ENCODE measurements around the gene UIMC1.

Gene UIMC1

GRCh38 chr5:176994460-176995121 lies 12.0 kb downstream of the UIMC1 start:
- TF ChIP-seq GATA3 (IDR thresholded peaks at IDR 0.05; ENCODE audit: low read depth, low read length) = no peak
- TF ChIP-seq GATA2 (IDR thresholded peaks at IDR 0.05; ENCODE audit: low read depth, low read length) = no peak

- TF ChIP-seq GATA2 (IDR thresholded peaks at IDR 0.05; ENCODE audit: low read depth, low read length) (no peak), GATA3 (IDR thresholded peaks at IDR 0.05; ENCODE audit: low read depth, low read length) (no peak)
Measured at GRCh38 chr5:176987583-176987982, 19.0 kb downstream of the UIMC1 start.

GRCh38 chr5:176986280-176986679 lies 20.3 kb downstream of the UIMC1 start:
- no peak for TF ChIP-seq GATA3 (IDR thresholded peaks at IDR 0.05; ENCODE audit: low read depth, low read length)
- no peak for TF ChIP-seq GATA2 (IDR thresholded peaks at IDR 0.05; ENCODE audit: low read depth, low read length)

GRCh38 chr5:176985516-176985915 lies 21.1 kb downstream of the UIMC1 start:
- TF ChIP-seq GATA3 (IDR thresholded peaks at IDR 0.05; ENCODE audit: low read depth, low read length) (no peak), GATA2 (IDR thresholded peaks at IDR 0.05; ENCODE audit: low read depth, low read length) (no peak)

- TF ChIP-seq GATA2 (IDR thresholded peaks at IDR 0.05; ENCODE audit: low read depth, low read length) = no peak
- no peak for TF ChIP-seq GATA3 (IDR thresholded peaks at IDR 0.05; ENCODE audit: low read depth, low read length)
Measured at GRCh38 chr5:176980818-176981217, 25.8 kb downstream of the UIMC1 start.

GRCh38 chr5:176979669-176980068 lies 26.9 kb downstream of the UIMC1 start:
- TF ChIP-seq GATA2 (IDR thresholded peaks at IDR 0.05; ENCODE audit: low read depth, low read length) (no peak), GATA3 (IDR thresholded peaks at IDR 0.05; ENCODE audit: low read depth, low read length) (no peak)

GRCh38 chr5:176965633-176966032 lies 40.9 kb downstream of the UIMC1 start:
- TF ChIP-seq GATA2 (IDR thresholded peaks at IDR 0.05; ENCODE audit: low read depth, low read length) (no peak), GATA3 (IDR thresholded peaks at IDR 0.05; ENCODE audit: low read depth, low read length) (no peak)

- TF ChIP-seq GATA2 (IDR thresholded peaks at IDR 0.05; ENCODE audit: low read depth, low read length) (no peak), GATA3 (IDR thresholded peaks at IDR 0.05; ENCODE audit: low read depth, low read length) (no peak)
Measured at GRCh38 chr5:176959051-176959450, 47.5 kb downstream of the UIMC1 start.

- no peak for TF ChIP-seq GATA3 (IDR thresholded peaks at IDR 0.05; ENCODE audit: low read depth, low read length)
- TF ChIP-seq GATA2 (IDR thresholded peaks at IDR 0.05; ENCODE audit: low read depth, low read length) = no peak
Measured at GRCh38 chr5:176956756-176957155, 49.8 kb downstream of the UIMC1 start.

GRCh38 chr5:176955895-176956294 lies 50.7 kb downstream of the UIMC1 start:
- TF ChIP-seq GATA2 (IDR thresholded peaks at IDR 0.05; ENCODE audit: low read depth, low read length) (no peak), GATA3 (IDR thresholded peaks at IDR 0.05; ENCODE audit: low read depth, low read length) (no peak)

- TF ChIP-seq GATA3 (IDR thresholded peaks at IDR 0.05; ENCODE audit: low read depth, low read length) (no peak), GATA2 (IDR thresholded peaks at IDR 0.05; ENCODE audit: low read depth, low read length) (no peak)
Measured at GRCh38 chr5:176954050-176954449, 52.5 kb downstream of the UIMC1 start.

GRCh38 chr5:176952531-176953193 lies 53.9 kb downstream of the UIMC1 start:
- TF ChIP-seq GATA2 (IDR thresholded peaks at IDR 0.05; ENCODE audit: low read depth, low read length) (no peak), GATA3 (IDR thresholded peaks at IDR 0.05; ENCODE audit: low read depth, low read length) (no peak)

- TF ChIP-seq GATA2 (IDR thresholded peaks at IDR 0.05; ENCODE audit: low read depth, low read length) = no peak
Measured at GRCh38 chr5:176948458-176948857, 58.1 kb downstream of the UIMC1 start.

GRCh38 chr5:176947847-176948246 lies 58.7 kb downstream of the UIMC1 start:
- TF ChIP-seq GATA3 (IDR thresholded peaks at IDR 0.05; ENCODE audit: low read depth, low read length) (no peak), GATA2 (IDR thresholded peaks at IDR 0.05; ENCODE audit: low read depth, low read length) (no peak)

- TF ChIP-seq GATA2 (IDR thresholded peaks at IDR 0.05; ENCODE audit: low read depth, low read length) (no peak), GATA3 (IDR thresholded peaks at IDR 0.05; ENCODE audit: low read depth, low read length) (no peak)
Measured at GRCh38 chr5:176944268-176944667, 62.3 kb downstream of the UIMC1 start.
